ENCODE data around the gene CD36. TPM values are rescaled to one million over a fixed set of nuclear protein-coding genes. Genes with fewer than 3 reads are reported as not detected.

CD36 gene
- total RNA-seq, 1 experiment from 2014 or later, result 0.46 TPM

Other genes starting within 250 kb of the CD36 start
- gene GNAT3, start 126.6 kb upstream of the CD36 start, total RNA-seq (2021; ENCODE audit: unreplicated experiment), result not detected

Measured in Panc1 (cell line).